SK-N-MC (cell line): Measurements from ENCODE around the gene PRICKLE2.

Source experiments
- EZH2 ChIP-seq: fragments of 200-600 bp; sonication (generic); IDR thresholded peaks from one replicate; pipeline ENCODE4 v1.6.1; 2017; ENCODE audit warnings: antibody characterized with exemption
- POLR2AphosphoS5 ChIP-seq: IDR thresholded peaks from 2 replicates; pipeline ENCODE4 v1.6.1; 2012; ENCODE audit warnings: mild to moderate bottlenecking, low read depth, low read length, borderline replicate concordance

GRCh38 chr3:64057231-64057630 lies 168.0 kb downstream of the PRICKLE2 start:
- TF ChIP-seq EZH2 (no peak), POLR2AphosphoS5 (no peak)
